Hippocampal formation (tissue), 2 donors: ENCODE results near the gene RIC1.
A peak's percentile ranks its signal among the peaks of the same experiment; 100 is the strongest.
"Not testable (repeated sequence)": the region's sequence is repeated elsewhere in the genome, so short reads cannot be mapped to it uniquely, and the experiment has no call there.

ENCODE experiments used
- DNase-seq, 2 donors: peaks; one replicate each; lab custom pipeline; 2025; lab: John Stamatoyannopoulos, UW

RIC1 gene

DNA sequence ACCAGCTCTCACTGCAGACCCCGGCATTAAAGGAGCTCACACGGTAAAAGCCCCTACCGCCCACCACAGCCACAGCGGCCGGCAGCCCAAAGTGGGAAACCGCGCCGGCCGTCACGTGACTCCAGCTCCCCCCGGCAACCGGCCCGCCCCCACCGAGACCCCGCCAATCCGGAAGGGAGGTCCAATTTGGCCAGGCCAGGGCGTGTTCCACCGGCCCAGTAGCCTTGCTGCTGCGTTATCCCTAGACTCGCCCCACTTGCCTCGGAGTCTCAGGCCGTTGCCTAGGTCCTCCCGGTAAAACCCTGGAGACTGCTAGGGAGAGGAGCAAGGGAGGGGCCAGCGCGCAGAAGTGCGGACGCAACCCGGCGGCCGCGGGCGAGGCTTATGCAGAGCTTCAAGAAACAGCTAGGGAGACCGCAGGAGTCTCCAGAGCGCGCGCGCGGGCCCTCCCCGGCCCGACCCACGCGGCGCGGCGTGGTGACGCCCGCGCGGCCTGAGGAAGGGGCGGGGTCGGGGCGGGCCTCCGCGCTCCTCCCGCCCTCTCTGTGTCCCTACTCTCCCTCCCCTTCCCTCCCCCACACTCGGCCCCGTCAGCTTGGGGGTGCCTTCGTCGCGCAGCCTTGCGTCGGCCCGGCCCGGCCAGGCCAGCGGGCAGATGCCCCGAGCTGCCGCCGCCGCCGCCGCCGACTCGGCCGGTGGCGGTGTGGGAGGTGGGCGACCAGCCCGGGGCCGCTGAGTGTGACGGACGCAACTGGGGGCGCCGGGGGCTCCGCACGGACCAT, at the start of gene RIC1:
TSS of gene RIC1 (plus strand) at position 578 of the 782 bp plus-strand sequence. CDS start at position 781, 203 bp downstream.
- peak; percentile 95 for DNase-seq

DNA sequence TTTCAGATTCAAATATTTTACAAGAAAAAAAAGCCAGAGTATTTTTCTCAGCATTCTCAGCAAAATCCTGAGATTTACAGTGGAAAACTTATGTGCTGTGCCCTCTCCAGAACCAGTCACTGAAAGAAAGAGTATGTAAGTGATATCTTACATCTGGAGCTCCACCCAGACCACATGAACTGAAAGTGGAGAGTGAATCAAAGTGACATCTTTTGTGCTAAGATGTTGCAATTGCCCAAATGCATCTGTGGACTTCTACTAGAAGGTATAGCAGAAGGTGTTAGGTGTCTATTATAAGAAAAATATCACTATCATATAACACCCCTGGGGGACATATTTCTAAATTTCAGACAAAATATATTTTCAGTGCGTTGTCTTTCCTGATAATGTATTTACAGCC, 49.0 kb upstream of the RIC1 start:
- DNase-seq, result no peak

DNA sequence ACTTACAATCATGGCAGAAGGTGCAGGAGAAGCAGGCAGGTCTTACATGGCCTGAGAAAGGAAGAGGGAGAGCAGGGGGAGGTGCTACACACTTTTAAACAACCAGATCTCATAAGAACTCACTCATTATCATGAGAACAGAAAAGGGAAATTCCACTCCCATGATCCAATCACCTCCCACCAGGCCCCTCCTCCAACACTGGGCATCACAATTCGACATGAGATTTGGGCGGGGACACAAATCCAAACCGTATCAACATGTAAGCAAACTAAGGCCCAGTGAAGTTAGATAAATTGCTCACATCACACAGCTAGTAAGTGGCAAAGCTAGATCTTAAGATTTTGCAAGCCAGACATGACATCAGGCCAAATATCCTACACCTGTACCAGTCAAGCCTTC, 48.3 kb upstream of the RIC1 start:
- no peak for DNase-seq

- not testable (repeated sequence) for DNase-seq
Measured at GRCh38 chr9:5581706-5582105, 47.2 kb upstream of the RIC1 start.

GRCh38 chr9:5582835-5583195, 46.1 kb upstream of the RIC1 start:
- DNase-seq, result no peak

- no peak for DNase-seq
Measured at GRCh38 chr9:5586391-5586802, 42.5 kb upstream of the RIC1 start.

DNA sequence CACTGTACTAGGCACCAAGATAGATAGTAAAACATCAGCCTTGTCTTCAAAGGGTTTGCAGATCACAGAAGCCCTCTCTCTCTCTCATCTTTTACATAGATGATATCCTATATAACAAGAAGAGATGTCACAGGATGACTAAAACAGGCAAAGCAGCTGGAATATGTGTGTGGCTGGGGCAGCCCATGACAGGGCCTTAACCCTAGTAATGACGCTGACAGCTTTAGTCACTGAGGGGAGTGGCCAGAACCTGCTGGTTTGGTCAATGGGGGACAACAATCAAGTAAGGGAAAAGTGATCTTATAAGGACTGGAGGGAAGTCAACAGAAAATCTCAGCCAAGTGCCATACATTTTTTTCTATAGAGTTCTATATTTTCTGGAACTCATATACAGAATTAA, 41.9 kb upstream of the RIC1 start:
- no peak for DNase-seq

DNA sequence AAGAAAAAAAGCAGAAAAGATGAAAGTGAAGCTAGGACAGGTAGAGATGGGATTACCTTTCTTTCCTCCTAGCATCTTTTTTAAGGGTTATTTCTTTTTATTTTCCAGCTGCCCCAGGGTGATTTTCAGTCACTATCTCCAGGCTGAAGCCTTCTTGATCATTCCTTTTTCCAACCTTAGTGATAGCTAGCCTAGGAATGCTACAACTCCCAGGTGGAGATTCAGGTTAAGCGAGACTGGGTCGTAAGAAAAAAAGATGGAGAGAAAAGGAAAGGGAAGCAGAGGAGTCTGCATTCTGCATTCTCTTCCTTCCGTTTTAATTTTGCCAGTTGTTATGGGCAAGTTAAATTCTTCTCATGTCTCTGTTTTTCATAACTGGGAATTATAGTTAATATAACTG, 36.7 kb upstream of the RIC1 start:
- no peak for DNase-seq

DNA sequence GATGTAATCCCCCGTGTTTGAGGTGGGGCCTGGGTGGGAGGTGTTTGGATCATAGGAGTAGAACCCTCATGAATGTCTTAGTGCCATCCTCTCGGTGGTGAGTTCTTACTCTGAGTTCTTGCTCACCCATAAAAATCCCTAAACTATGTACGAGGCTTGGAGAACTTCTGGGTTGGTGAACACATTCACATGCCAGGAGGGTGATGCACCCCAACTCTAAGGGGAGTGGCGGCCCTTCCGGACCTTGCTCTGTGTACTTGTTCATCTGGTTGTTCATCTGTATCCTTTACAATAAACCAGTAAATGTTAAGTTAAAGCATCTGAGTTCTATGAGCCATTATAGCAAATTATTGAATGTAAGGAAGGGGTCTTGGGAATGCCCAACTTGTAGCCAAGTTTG, 36.0 kb upstream of the RIC1 start:
- DNase-seq, result no peak

- DNase-seq, result no peak
Measured at GRCh38 chr9:5593904-5594303, 35.0 kb upstream of the RIC1 start.

- no peak for DNase-seq
Measured at GRCh38 chr9:5596173-5596572, 32.7 kb upstream of the RIC1 start.

DNA sequence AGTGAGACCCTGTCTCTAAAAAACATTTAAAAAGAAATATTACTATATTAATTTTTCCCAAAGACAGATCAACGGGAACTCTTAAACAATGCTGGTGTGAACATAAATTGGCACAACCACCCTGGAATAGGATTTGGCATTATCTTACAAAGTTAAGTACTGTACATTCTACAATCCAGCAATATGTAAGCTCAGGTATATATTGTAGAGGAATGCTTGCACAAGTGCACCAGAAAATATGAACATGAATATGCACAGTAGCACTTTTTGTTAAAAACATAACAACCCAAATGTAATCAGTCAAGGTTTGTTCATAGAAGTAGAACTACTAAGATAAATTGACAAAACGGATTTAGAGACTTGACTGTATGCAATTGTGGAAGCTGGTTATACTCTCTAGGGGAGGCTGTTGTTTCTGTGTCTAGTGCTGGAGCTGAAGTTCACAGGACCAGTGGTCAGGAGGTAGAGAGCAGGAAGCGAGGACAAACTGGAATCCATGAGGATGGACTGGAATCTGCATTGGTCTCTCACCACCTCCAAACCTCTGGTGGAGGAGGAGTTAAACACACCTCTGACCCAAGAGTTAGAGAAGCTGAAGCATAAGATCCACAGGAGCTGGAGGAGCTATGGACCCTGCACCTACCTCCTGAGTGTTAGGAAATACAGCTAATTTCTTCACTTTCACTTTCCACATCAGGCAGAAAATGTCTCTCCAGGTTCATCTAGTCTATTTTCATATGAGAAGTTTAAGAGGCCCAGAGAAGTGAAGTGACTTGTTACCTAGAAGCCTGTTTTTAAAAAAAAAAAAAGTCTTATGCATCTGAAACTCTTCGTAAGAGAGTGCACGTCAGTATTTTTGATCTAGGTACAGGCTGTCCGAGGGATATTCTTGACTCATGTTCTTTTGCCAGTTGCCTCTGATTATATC, 20.3 kb upstream of the RIC1 start:
- DNase-seq, result no peak

DNA sequence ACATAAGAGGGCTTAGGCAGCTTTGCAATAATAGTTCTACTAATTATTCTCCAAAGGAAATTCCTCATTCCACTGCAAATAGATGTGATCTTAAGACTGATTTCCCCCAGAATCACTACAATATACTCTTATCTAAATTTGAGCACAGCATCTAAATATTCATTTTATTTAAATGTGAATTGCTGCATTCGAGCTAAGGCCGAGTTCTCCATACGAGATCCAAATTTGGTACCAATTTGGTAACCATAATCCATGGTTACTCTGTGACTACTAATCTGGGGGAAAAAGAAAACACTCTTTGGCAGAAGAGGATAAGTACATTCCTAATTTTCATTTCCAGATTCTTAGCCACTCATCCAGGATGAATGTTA, 19.7 kb upstream of the RIC1 start:
- no peak for DNase-seq

- DNase-seq, result no peak
Measured at GRCh38 chr9:5610491-5610890, 18.4 kb upstream of the RIC1 start.

GRCh38 chr9:5611321-5612184, 17.4 kb upstream of the RIC1 start:
- DNase-seq, result no peak

DNA sequence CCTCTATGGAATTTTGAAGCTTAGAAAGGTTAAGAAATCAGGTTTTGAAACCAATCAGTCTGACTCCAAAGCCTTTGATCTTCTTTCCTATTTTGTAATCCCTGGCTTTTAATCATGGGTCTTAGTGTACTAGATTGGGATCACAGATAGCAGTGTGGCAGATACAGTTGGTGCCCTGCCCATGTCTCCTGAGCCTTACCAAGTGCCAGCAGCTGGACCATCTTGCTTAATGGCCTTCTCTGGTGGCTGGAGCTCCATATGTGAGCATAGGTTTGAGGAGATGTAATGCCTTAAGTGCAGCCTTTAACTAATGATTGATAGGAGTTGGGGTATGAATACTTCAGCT, 16.7 kb upstream of the RIC1 start:
- DNase-seq, result no peak

DNA sequence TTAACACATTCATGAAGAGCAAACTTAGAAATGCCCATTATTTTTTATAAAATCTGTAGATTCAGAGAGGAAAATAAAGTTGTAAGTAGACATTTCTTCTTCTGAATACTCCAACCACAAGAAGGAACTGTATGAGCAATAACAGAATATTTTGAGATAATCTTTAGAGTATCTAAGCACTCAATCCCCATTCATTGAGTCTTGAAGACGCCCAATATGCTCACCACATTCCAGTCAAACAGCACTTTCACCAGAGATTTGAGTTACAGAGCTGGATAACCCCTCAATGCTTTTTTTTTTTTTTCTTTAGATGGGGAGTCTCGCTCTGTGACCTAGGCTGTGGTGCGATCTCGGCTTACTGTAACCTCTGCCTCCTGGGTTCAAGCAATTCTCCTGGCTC, 14.7 kb upstream of the RIC1 start:
- no peak for DNase-seq

DNA sequence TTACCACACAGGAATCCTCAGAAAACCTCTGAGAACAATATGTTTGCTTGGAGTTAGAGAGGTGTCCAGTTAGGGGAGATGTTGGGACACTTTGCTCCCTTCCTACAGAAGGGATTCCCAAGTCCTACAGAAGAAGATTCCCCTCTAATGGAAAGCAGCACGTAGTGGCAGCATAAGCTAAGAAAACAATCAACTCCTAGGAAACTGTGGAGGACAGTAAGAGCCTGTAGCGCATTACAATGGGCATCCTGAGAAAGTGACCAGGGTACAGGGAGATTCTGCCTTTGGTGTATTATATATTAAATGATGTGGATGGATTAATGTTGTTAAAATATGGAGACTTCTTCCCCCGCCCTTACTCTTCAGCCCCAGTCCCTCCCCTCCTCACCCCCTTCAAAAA, 13.9 kb upstream of the RIC1 start:
- no peak for DNase-seq

DNA sequence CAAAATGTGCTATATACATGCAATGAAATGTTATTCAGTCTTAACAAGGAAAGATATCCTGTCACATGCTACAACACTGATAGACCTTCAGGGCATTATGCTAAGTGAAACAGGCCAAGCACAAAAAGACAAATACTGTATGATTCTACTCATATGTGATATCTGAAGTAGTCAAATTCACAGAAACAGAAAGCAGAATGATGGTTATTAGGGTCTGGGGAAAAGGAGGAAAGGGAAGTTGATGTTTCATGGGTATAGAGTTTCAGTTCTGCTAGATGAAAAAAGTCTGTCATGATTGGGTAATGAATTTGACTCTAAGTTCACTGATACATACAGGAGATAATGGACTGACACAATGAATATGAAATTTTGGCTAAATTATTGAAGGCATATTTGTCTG, 11.2 kb upstream of the RIC1 start:
- DNase-seq, result peak in 1 of 2 donors; percentile 10

GRCh38 chr9:5620494-5620893, 8.4 kb upstream of the RIC1 start:
- no peak for DNase-seq

DNA sequence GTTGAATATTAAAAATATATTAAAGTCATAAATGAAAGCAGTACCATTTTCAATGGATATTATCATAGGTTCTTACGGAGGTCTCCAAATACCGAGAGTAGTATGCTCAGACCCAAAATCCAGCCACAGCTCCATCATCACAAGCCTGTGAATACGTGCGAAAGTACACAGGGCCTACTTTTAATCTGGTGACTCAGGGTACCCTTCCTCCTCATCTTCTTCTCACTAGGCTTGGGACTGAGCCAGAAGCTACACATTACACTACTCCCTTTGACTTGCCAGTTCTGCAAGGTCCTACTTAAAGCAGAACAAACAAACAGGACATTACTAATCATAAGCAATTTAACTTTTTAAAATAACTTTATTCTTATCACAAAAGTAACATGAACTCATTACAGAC, 7.6 kb upstream of the RIC1 start:
- DNase-seq, result no peak

- DNase-seq, result no peak
Measured at GRCh38 chr9:5622016-5622415, 6.9 kb upstream of the RIC1 start.
